ENCODE results near the gene NOTUM. TPM values are rescaled to one million over a fixed set of nuclear protein-coding genes. Genes with fewer than 3 reads are reported as not detected.
A peak's percentile ranks its signal among the peaks of the same experiment; 100 is the strongest.

Gene NOTUM
- total and polyA plus RNA-seq, 12 donors: 0.07 to 9.7 (median 0.69) TPM; not detected in 3

- Histone ChIP-seq H3K27me3 (no peaks in the 10 kb centered on the region), H3K9me3 (replicated peaks in 1 of 3) (no peaks in the 10 kb centered on the region), H3K4me3 (no peak overlapping the region), H3K4me1 (replicated peaks in 1 of 2) (peaks cover 8 to 19% of the 10 kb centered on the region in 2 donors), H3K36me3 (replicated peaks in 1 of 2) (no peaks in the 10 kb centered on the region), H3K27ac (peak overlapping the region in 4 of 5 donors; percentile 5 to 83 (median 61))
- intact Hi-C loops (cut with DNase I): no loop called here
- 33 to 43% (median 34%) methylated on average over 21 to 31 of the region's 31 CpGs for WGBS, 4 donors
- DNase-seq: peak; percentile 67 to 93 (median 91)
- peak in 1 of 2 donors; percentile 52 for TF ChIP-seq POLR2A (IDR thresholded peaks at IDR 0.05)
- no peak for TF ChIP-seq CTCF (IDR thresholded peaks at IDR 0.05)
Observed at GRCh38 chr17:81991684-81992305, 30.8 kb upstream of the NOTUM start.

- H3K9me3 ChIP-seq (replicated peaks in 1 of 3): no peaks in the 10 kb centered on the region
- H3K36me3 ChIP-seq (replicated peaks in 1 of 2): peaks cover 0 to 6% of the 10 kb centered on the region in 2 donors
- intact Hi-C loops (cut with DNase I): no loop called here
- no peak overlapping the region for H3K4me3 ChIP-seq
- peak overlapping the region in 4 of 5 donors; percentile 5 to 83 (median 61) for H3K27ac ChIP-seq
- DNase-seq: peak in 1 of 7 donors; percentile 18
- TF ChIP-seq POLR2A (IDR thresholded peaks at IDR 0.05): no peak
- no peak for TF ChIP-seq CTCF (IDR thresholded peaks at IDR 0.05)
- no peaks in the 10 kb centered on the region for H3K27me3 ChIP-seq
- 85 to 89% (median 87%) methylated on average over 20 to 25 of the region's 25 CpGs for WGBS, 4 donors
- H3K4me1 ChIP-seq (replicated peaks in 1 of 2): peaks cover 8 to 19% of the 10 kb centered on the region in 2 donors
Observed at GRCh38 chr17:81990836-81991683, 30.1 kb upstream of the NOTUM start.

- H3K27ac ChIP-seq: no peak overlapping the region
- H3K4me1 ChIP-seq (replicated peaks in 1 of 2): peaks cover 8 to 14% of the 10 kb centered on the region in 2 donors
- TF ChIP-seq POLR2A (IDR thresholded peaks at IDR 0.05) (no peak), CTCF (IDR thresholded peaks at IDR 0.05) (no peak)
- H3K4me3 ChIP-seq: no peak overlapping the region
- DNase-seq: no peak
- H3K27me3 ChIP-seq: no peaks in the 10 kb centered on the region
- H3K36me3 ChIP-seq (replicated peaks in 1 of 2): peaks cover 0 to 25% of the 10 kb centered on the region in 2 donors
- WGBS, 4 donors: 92 to 94% (median 93%) methylated on average over 26 of the region's 26 CpGs
- intact Hi-C loops (cut with DNase I): no loop called here
- no peaks in the 10 kb centered on the region for H3K9me3 ChIP-seq (replicated peaks in 1 of 3)
Observed at GRCh38 chr17:81987161-81987770, 26.3 kb upstream of the NOTUM start.

GRCh38 chr17:81986606-81987005, 25.6 kb upstream of the NOTUM start:
- no peak for DNase-seq
- peaks cover 3 to 7% of the 10 kb centered on the region in 2 donors for H3K4me1 ChIP-seq (replicated peaks in 1 of 2)
- TF ChIP-seq CTCF (IDR thresholded peaks at IDR 0.05) (no peak), POLR2A (IDR thresholded peaks at IDR 0.05) (no peak)
- 94 to 96% (median 96%) methylated on average over 26 of the region's 26 CpGs for WGBS, 4 donors
- intact Hi-C loops (cut with DNase I): no loop called here
- H3K36me3 ChIP-seq (replicated peaks in 1 of 2): peaks cover 0 to 25% of the 10 kb centered on the region in 2 donors
- no peaks in the 10 kb centered on the region for H3K9me3 ChIP-seq (replicated peaks in 1 of 3)
- H3K27me3 ChIP-seq: no peaks in the 10 kb centered on the region
- H3K27ac ChIP-seq: no peak overlapping the region
- no peak overlapping the region for H3K4me3 ChIP-seq
